Measurements from ENCODE around the gene FAM174C.

Gene FAM174C

GRCh38 chr19:1312767-1313694 lies 37.7 kb downstream of the FAM174C start:
- TF ChIP-seq CTCF (IDR thresholded peaks at IDR 0.05; ENCODE audit: borderline replicate concordance, control extremely low read depth, extremely low read depth, insufficient read depth, missing control alignments) = no peak
- no peak for DNase-seq (ENCODE audit: low spot score)
- in situ Hi-C loops (cut with MboI; ENCODE audit: low sequenced_read_pairs, unreplicated experiment) = no loop called here

- in situ Hi-C loops (cut with MboI; ENCODE audit: low sequenced_read_pairs, unreplicated experiment) = no loop called here
- DNase-seq (ENCODE audit: low spot score) = no peak
- no peak for TF ChIP-seq CTCF (IDR thresholded peaks at IDR 0.05; ENCODE audit: borderline replicate concordance, control extremely low read depth, extremely low read depth, insufficient read depth, missing control alignments)
Observed at GRCh38 chr19:1313695-1314613, 38.6 kb downstream of the FAM174C start.

GRCh38 chr19:1315470-1316166 lies 40.3 kb downstream of the FAM174C start:
- in situ Hi-C loops (cut with MboI; ENCODE audit: low sequenced_read_pairs, unreplicated experiment) = no loop called here
- TF ChIP-seq CTCF (IDR thresholded peaks at IDR 0.05; ENCODE audit: borderline replicate concordance, control extremely low read depth, extremely low read depth, insufficient read depth, missing control alignments) = peak; percentile 80
- peak; percentile 89 for DNase-seq (ENCODE audit: low spot score)

- no peak for DNase-seq (ENCODE audit: low spot score)
- in situ Hi-C loops (cut with MboI; ENCODE audit: low sequenced_read_pairs, unreplicated experiment) = no loop called here
- no peak for TF ChIP-seq CTCF (IDR thresholded peaks at IDR 0.05; ENCODE audit: borderline replicate concordance, control extremely low read depth, extremely low read depth, insufficient read depth, missing control alignments)
Observed at GRCh38 chr19:1316466-1316865, 41.1 kb downstream of the FAM174C start.

- in situ Hi-C loops (cut with MboI; ENCODE audit: low sequenced_read_pairs, unreplicated experiment) = no loop called here
- DNase-seq (ENCODE audit: low spot score) = no peak
- no peak for TF ChIP-seq CTCF (IDR thresholded peaks at IDR 0.05; ENCODE audit: borderline replicate concordance, control extremely low read depth, extremely low read depth, insufficient read depth, missing control alignments)
Observed at GRCh38 chr19:1317274-1318003, 42.1 kb downstream of the FAM174C start.
